ENCODE measurements around the gene GABPB1.

Gene GABPB1

GRCh38 chr15:50249704-50250103 lies 105.3 kb downstream of the GABPB1 start:
- no peak for ATAC-seq
- no peak for TF ChIP-seq RARB (CRISPR knock-in tag; IDR thresholded peaks at IDR 0.05)
- TF ChIP-seq, protein P1, sequence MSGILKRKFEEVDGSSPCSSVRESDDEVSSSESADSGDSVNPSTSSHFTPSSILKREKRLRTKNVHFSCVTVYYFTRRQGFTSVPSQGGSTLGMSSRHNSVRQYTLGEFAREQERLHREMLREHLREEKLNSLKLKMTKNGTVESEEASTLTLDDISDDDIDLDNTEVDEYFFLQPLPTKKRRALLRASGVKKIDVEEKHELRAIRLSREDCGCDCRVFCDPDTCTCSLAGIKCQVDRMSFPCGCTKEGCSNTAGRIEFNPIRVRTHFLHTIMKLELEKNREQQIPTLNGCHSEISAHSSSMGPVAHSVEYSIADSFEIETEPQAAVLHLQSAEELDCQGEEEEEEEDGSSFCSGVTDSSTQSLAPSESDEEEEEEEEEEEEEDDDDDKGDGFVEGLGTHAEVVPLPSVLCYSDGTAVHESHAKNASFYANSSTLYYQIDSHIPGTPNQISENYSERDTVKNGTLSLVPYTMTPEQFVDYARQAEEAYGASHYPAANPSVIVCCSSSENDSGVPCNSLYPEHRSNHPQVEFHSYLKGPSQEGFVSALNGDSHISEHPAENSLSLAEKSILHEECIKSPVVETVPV (CRISPR knock-in tag; IDR thresholded peaks at IDR 0.05): no peak
- no peak for TF ChIP-seq CREB5 (CRISPR knock-in tag; IDR thresholded peaks at IDR 0.05; ENCODE audit: low read depth)
- TF ChIP-seq GLIS3 (CRISPR knock-in tag; IDR thresholded peaks at IDR 0.05): no peak
- no peak for TF ChIP-seq ZFP30 (CRISPR knock-in tag; IDR thresholded peaks at IDR 0.05)
- no peak for TF ChIP-seq ZNF565 (CRISPR knock-in tag; conservative IDR thresholded peaks at IDR 0.05; ENCODE audit: low read depth)
- TF ChIP-seq ZNF70 (CRISPR knock-in tag; IDR thresholded peaks at IDR 0.05): no peak
- TF ChIP-seq TOX (CRISPR knock-in tag; IDR thresholded peaks at IDR 0.05; ENCODE audit: borderline replicate concordance): no peak
- no peak for TF ChIP-seq ZFP3 (CRISPR knock-in tag; IDR thresholded peaks at IDR 0.05)
- TF ChIP-seq TSHZ2 (CRISPR knock-in tag; IDR thresholded peaks at IDR 0.05): no peak
- no peak for TF ChIP-seq ISL1 (CRISPR knock-in tag; IDR thresholded peaks at IDR 0.05)
- TF ChIP-seq, protein P2, sequence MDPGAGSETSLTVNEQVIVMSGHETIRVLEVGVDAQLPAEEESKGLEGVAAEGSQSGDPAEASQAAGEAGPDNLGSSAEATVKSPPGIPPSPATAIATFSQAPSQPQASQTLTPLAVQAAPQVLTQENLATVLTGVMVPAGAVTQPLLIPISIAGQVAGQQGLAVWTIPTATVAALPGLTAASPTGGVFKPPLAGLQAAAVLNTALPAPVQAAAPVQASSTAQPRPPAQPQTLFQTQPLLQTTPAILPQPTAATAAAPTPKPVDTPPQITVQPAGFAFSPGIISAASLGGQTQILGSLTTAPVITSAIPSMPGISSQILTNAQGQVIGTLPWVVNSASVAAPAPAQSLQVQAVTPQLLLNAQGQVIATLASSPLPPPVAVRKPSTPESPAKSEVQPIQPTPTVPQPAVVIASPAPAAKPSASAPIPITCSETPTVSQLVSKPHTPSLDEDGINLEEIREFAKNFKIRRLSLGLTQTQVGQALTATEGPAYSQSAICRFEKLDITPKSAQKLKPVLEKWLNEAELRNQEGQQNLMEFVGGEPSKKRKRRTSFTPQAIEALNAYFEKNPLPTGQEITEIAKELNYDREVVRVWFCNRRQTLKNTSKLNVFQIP (CRISPR knock-in tag; IDR thresholded peaks at IDR 0.05; ENCODE audit: borderline replicate concordance, low read depth): no peak
- TF ChIP-seq BACH2 (CRISPR knock-in tag; IDR thresholded peaks at IDR 0.05; ENCODE audit: borderline replicate concordance): no peak
- no peak for TF ChIP-seq OSR1 (CRISPR knock-in tag; IDR thresholded peaks at IDR 0.05)
- TF ChIP-seq ARNTL (CRISPR knock-in tag; IDR thresholded peaks at IDR 0.05; ENCODE audit: borderline replicate concordance, low read depth): no peak
- TF ChIP-seq ZNF8 (CRISPR knock-in tag; IDR thresholded peaks at IDR 0.05): no peak

DNA sequence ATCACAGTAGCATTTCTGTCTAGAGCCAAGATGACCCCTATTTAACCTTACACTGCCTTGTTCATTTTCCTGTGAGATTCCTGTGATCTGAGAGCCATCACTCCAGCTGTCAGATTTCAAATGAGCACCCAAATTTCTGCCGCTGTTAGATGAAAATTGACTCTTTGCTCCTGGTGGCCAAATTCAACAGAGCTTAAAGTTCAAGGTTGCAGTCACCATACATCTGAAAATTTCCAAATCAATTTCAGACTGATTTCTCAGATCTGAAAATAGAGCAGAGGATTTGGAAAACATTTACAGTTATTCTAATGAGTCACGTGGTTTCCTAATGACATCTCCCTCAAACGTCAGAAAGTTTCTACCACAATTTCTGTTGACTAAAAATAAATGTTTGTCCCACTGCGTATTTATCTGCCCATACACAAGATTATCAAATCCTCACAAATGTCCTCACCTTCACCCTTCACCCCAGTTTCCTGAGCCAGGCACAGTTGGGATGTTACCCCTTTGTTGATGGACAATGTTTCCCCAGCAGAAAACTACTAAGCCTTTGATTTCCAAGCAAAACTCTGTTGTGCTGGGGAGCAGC lies 105.9 kb downstream of the GABPB1 start:
- TF ChIP-seq ARNTL (CRISPR knock-in tag; IDR thresholded peaks at IDR 0.05; ENCODE audit: borderline replicate concordance, low read depth) (no peak), ZNF70 (CRISPR knock-in tag; IDR thresholded peaks at IDR 0.05) (no peak), TOX (CRISPR knock-in tag; IDR thresholded peaks at IDR 0.05; ENCODE audit: borderline replicate concordance) (no peak), RARB (CRISPR knock-in tag; IDR thresholded peaks at IDR 0.05) (no peak), GLIS3 (CRISPR knock-in tag; IDR thresholded peaks at IDR 0.05) (no peak), ISL1 (CRISPR knock-in tag; IDR thresholded peaks at IDR 0.05) (no peak), TSHZ2 (CRISPR knock-in tag; IDR thresholded peaks at IDR 0.05) (no peak)
- TF ChIP-seq, protein P1 (CRISPR knock-in tag; IDR thresholded peaks at IDR 0.05): no peak
- no peak for ATAC-seq
